Stimulated activated CD4-positive, alpha-beta T cell treated with anti-CD3 and anti-CD28 coated beads, Interleukin-1b, Interleukin-23, amount 100 ng/mL, for 48 hours (primary cell): Measurements from ENCODE around the gene TSR1.

ENCODE experiments used
- DNase-seq: peaks from one replicate; pipeline ENCODE4 v3.0.0-alpha.2; 2020

Gene TSR1

GRCh38 chr17:2368359-2368758 is 32.1 kb upstream of the TSR1 start:
- DNase-seq = no peak

- DNase-seq = no peak
These were observed 30.7 kb upstream of the TSR1 start for GRCh38 chr17:2366747-2367494.

GRCh38 chr17:2365132-2365531 is 28.9 kb upstream of the TSR1 start:
- no peak for DNase-seq

- no peak for DNase-seq
These were observed 28.5 kb upstream of the TSR1 start for GRCh38 chr17:2364763-2365116.

GRCh38 chr17:2363851-2364762 is 27.9 kb upstream of the TSR1 start:
- DNase-seq = no peak

GRCh38 chr17:2363318-2363717 is 27.1 kb upstream of the TSR1 start:
- DNase-seq = no peak

- no peak for DNase-seq
These were observed 26.6 kb upstream of the TSR1 start for GRCh38 chr17:2362881-2363280.

- DNase-seq = no peak
These were observed 26.2 kb upstream of the TSR1 start for GRCh38 chr17:2362416-2362815.

GRCh38 chr17:2362016-2362415 is 25.8 kb upstream of the TSR1 start:
- DNase-seq = no peak

- DNase-seq = no peak
These were observed 24.9 kb upstream of the TSR1 start for GRCh38 chr17:2361010-2361760.

GRCh38 chr17:2357931-2358434 is 21.7 kb upstream of the TSR1 start:
- no peak for DNase-seq

- DNase-seq = no peak
These were observed 21.0 kb upstream of the TSR1 start for GRCh38 chr17:2357237-2357636.

GRCh38 chr17:2354311-2354710 is 18.1 kb upstream of the TSR1 start:
- no peak for DNase-seq

- DNase-seq = no peak
These were observed 15.0 kb upstream of the TSR1 start for GRCh38 chr17:2351269-2351668.

- no peak for DNase-seq
These were observed 11.8 kb upstream of the TSR1 start for GRCh38 chr17:2347805-2348685.

- DNase-seq = no peak
These were observed 10.2 kb upstream of the TSR1 start for GRCh38 chr17:2346475-2346874.

- DNase-seq = no peak
These were observed 8.3 kb upstream of the TSR1 start for GRCh38 chr17:2344528-2344927.

GRCh38 chr17:2343421-2343820 is 7.2 kb upstream of the TSR1 start:
- DNase-seq = peak; percentile 50

- DNase-seq = no peak
These were observed 2.0 kb upstream of the TSR1 start for GRCh38 chr17:2338315-2338657.

GRCh38 chr17:2337544-2338314 is 1.5 kb upstream of the TSR1 start:
- DNase-seq = peak; percentile 58

- DNase-seq = peak; percentile 54
These were observed 741 bp upstream of the TSR1 start, which contains the start of gene SGSM2 for GRCh38 chr17:2336852-2337543. SGSM2 (plus strand) TSS chr17:2337501; CDS start chr17:2337689, 188 bp downstream.
